Raji (cell line): ENCODE measurements around the gene ALDH1A3.

ENCODE experiments used
- POLR2A ChIP-seq: IDR thresholded peaks from 2 replicates; pipeline ENCODE4 v1.6.1; 2011; ENCODE audit warnings: low read depth, low read length, control low read depth; ENCODE audit not compliant: insufficient read depth

The ALDH1A3 gene

GRCh38 chr15:100879464-100880138 lies at the start of gene ALDH1A3:
Gene ALDH1A3 (plus strand): TSS chr15:100879831. CDS start chr15:100879908, 77 bp downstream.
- no peak for TF ChIP-seq POLR2A

GRCh38 chr15:100831467-100831866 lies 48.2 kb upstream of the ALDH1A3 start:
- TF ChIP-seq POLR2A = no peak

- TF ChIP-seq POLR2A = no peak
Observed at GRCh38 chr15:100832149-100832942, 47.3 kb upstream of the ALDH1A3 start.

GRCh38 chr15:100833417-100834389 lies 45.9 kb upstream of the ALDH1A3 start:
- TF ChIP-seq POLR2A = no peak

- TF ChIP-seq POLR2A = no peak
Observed at GRCh38 chr15:100834731-100835130, 44.9 kb upstream of the ALDH1A3 start.

GRCh38 chr15:100835636-100836035 lies 44.0 kb upstream of the ALDH1A3 start:
- no peak for TF ChIP-seq POLR2A

- no peak for TF ChIP-seq POLR2A
Observed at GRCh38 chr15:100836501-100836900, 43.1 kb upstream of the ALDH1A3 start.

GRCh38 chr15:100841426-100841825 lies 38.2 kb upstream of the ALDH1A3 start:
- TF ChIP-seq POLR2A = no peak

GRCh38 chr15:100842756-100843730 lies 36.6 kb upstream of the ALDH1A3 start:
- TF ChIP-seq POLR2A = no peak

GRCh38 chr15:100844167-100844566 lies 35.5 kb upstream of the ALDH1A3 start:
- TF ChIP-seq POLR2A = no peak

- TF ChIP-seq POLR2A = no peak
Observed at GRCh38 chr15:100844778-100845177, 34.9 kb upstream of the ALDH1A3 start.

- TF ChIP-seq POLR2A = no peak
Observed at GRCh38 chr15:100847194-100847593, 32.4 kb upstream of the ALDH1A3 start.

GRCh38 chr15:100849021-100849854 lies 30.4 kb upstream of the ALDH1A3 start:
- TF ChIP-seq POLR2A = no peak

GRCh38 chr15:100849855-100850218 lies 29.8 kb upstream of the ALDH1A3 start:
- no peak for TF ChIP-seq POLR2A

- TF ChIP-seq POLR2A = no peak
Observed at GRCh38 chr15:100852630-100853029, 27.0 kb upstream of the ALDH1A3 start.
